A673 (cell line): ENCODE results near the gene PROSER2. TPM values are rescaled to one million over a fixed set of nuclear protein-coding genes. Genes with fewer than 3 reads are reported as not detected.

Experiments
- BruUV-seq: library from RNA; stranded (reverse); fragments of 400-500 nt; replicated peaks from 2 replicates; lab custom pipeline; 2021; lab: Mats Ljungman, UMichigan
- CTCF ChIA-PET: fragments of 300-600 bp; sonication (Branson Sonifier 250); formaldehyde crosslinking; loops from one replicate; lab custom pipeline; 2022; ENCODE audit warnings: antibody characterized with exemption; lab: Charles Lee
- POLR2A ChIA-PET: fragments of 300-600 bp; sonication (Branson Sonifier 250); formaldehyde crosslinking; loops from one replicate; lab custom pipeline; 2022; ENCODE audit warnings: antibody characterized with exemption; ENCODE audit not compliant: low non-redundant PET; lab: Charles Lee
- DNase-seq: peaks from one replicate; pipeline ENCODE4 v3.0.0-alpha.2; 2015; ENCODE audit warnings: low spot score
- H3K27ac ChIP-seq: fragments of 200-600 bp; sonication (generic); 2 replicates; pipeline ENCODE4 v1.5.1; 2016; ENCODE audit warnings: mixed run types, low read depth, mild to moderate bottlenecking, mixed read lengths, antibody characterized with exemption, low read length; ENCODE audit not compliant: poor library complexity, severe bottlenecking
- H3K27me3 ChIP-seq: fragments of 200-600 bp; sonication (generic); replicated peaks from 2 replicates; pipeline ENCODE4 v1.6.1; 2017; ENCODE audit warnings: mixed run types, low read depth, mild to moderate bottlenecking, mixed read lengths, antibody characterized with exemption, low read length; ENCODE audit not compliant: insufficient read depth, poor library complexity
- H3K36me3 ChIP-seq: fragments of 200-600 bp; sonication (generic); 2 replicates; pipeline ENCODE4 v1.6.1; 2016; ENCODE audit warnings: mixed run types, mild to moderate bottlenecking, mixed read lengths, antibody characterized with exemption, low read length; ENCODE audit not compliant: insufficient read depth, poor library complexity, severe bottlenecking
- H3K4me1 ChIP-seq: fragments of 200-600 bp; sonication (generic); 2 replicates; pipeline ENCODE4 v1.6.1; 2017; ENCODE audit warnings: mixed run types, mild to moderate bottlenecking, mixed read lengths, antibody characterized with exemption, low read length; ENCODE audit not compliant: insufficient read depth, poor library complexity, severe bottlenecking
- H3K4me3 ChIP-seq: fragments of 200-600 bp; sonication (generic); 2 replicates; pipeline ENCODE4 v1.5.1; 2016; ENCODE audit warnings: low read depth, mixed run types, mild to moderate bottlenecking, mixed read lengths, low read length; ENCODE audit not compliant: poor library complexity, severe bottlenecking
- H3K9me3 ChIP-seq: fragments of 200-600 bp; sonication (generic); 2 replicates; pipeline ENCODE4 v1.6.1; 2016; ENCODE audit warnings: mixed run types, low read depth, mild to moderate bottlenecking, mixed read lengths, antibody characterized with exemption, low read length; ENCODE audit not compliant: poor library complexity, severe bottlenecking
- EZH2 ChIP-seq: fragments of 200-600 bp; sonication (generic); IDR thresholded peaks from 2 replicates; pipeline ENCODE4 v1.6.1; 2017; ENCODE audit warnings: borderline replicate concordance, low read depth, mild to moderate bottlenecking, mixed read lengths, antibody characterized with exemption, low read length; ENCODE audit not compliant: poor library complexity, severe bottlenecking
- intact Hi-C: fragments of 100-400 bp; cut with micrococcal nuclease; formaldehyde crosslinking; loops from one replicate; pipeline ENCODE4 v1.10.0; 2022; ENCODE audit not compliant: unreplicated experiment
- total RNA-seq: library from RNA; stranded (reverse); gene quantifications from 2 replicates; pipeline ENCODE4 v1.2.3, GENCODE V29; 2021
- TF ChIP-seq, protein P1 (sequence below): fragments of 300-800, 200-600 bp; sonication (generic); conservative IDR thresholded peaks from 2 replicates; pipeline ENCODE4 v1.5.1; 2017; ENCODE audit warnings: low read depth, mild to moderate bottlenecking, antibody characterized with exemption, low read length, moderate library complexity, mixed read lengths

Gene PROSER2
- total RNA-seq, 1 experiment from 2014 or later: 40.4 TPM

DNA sequence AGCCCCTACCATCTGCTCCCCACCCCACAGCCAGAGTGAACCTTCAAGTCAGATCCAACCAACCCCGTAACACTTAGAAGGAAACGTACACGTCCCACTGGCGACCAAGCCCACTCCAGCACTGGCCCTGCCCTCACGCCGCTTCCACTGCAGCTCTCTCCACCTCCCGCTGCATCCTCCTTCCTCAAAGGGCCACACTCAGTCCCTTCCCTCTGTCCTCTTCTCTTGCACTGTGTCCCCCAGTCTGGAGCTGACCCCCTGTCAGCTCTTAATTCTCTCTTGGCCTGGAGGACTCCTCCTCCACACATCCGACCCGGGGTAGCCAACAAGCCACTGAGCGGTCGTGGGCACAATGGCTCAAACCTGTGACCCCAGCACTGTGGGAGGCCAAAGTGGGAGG lies 85.8 kb downstream of the PROSER2 start:
- Histone ChIP-seq H3K4me3 (no peak overlapping the region), H3K9me3 (no peaks in the 10 kb centered on the region), H3K36me3 (no peaks in the 10 kb centered on the region), H3K27ac (no peak overlapping the region), H3K27me3 (no peaks in the 10 kb centered on the region), H3K4me1 (peaks cover 6% of the 10 kb centered on the region)
- intact Hi-C loops: no loop called here
- TF ChIP-seq EZH2: no peak
- TF ChIP-seq, protein P1, sequence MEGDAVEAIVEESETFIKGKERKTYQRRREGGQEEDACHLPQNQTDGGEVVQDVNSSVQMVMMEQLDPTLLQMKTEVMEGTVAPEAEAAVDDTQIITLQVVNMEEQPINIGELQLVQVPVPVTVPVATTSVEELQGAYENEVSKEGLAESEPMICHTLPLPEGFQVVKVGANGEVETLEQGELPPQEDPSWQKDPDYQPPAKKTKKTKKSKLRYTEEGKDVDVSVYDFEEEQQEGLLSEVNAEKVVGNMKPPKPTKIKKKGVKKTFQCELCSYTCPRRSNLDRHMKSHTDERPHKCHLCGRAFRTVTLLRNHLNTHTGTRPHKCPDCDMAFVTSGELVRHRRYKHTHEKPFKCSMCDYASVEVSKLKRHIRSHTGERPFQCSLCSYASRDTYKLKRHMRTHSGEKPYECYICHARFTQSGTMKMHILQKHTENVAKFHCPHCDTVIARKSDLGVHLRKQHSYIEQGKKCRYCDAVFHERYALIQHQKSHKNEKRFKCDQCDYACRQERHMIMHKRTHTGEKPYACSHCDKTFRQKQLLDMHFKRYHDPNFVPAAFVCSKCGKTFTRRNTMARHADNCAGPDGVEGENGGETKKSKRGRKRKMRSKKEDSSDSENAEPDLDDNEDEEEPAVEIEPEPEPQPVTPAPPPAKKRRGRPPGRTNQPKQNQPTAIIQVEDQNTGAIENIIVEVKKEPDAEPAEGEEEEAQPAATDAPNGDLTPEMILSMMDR: no peak
- CTCF ChIA-PET: no interaction called here
- DNase-seq: no peak
- BruUV-seq: no TSS peak
- POLR2A ChIA-PET: no interaction called here

DNA sequence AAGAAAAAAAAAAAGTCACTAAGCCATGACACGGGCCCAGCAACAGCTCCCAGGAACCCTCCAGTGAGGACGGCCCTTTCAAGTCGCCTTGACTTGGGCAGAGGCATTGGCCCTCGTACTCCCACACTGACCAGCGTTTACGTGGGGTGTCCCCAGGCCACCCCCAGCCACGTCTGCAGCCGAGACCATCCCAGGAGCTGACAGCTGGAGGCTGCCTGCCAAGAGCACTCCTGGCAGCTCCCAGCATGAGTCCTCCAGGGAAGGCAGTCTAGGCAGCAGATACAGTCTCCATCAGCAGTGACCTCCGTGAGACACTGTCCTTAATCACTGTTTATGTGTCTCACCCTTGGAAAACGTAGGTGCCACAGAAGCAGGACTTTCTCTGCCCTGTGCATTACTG lies 86.5 kb downstream of the PROSER2 start:
- Histone ChIP-seq H3K27ac (no peak overlapping the region), H3K4me3 (no peak overlapping the region), H3K36me3 (no peaks in the 10 kb centered on the region), H3K9me3 (no peaks in the 10 kb centered on the region), H3K4me1 (peaks cover 6% of the 10 kb centered on the region), H3K27me3 (no peaks in the 10 kb centered on the region)
- ChIA-PET CTCF (no interaction called here), POLR2A (no interaction called here)
- no peak for DNase-seq
- intact Hi-C loops: no loop called here
- BruUV-seq: no TSS peak
- no peak for TF ChIP-seq EZH2
- TF ChIP-seq, protein P1: no peak

DNA sequence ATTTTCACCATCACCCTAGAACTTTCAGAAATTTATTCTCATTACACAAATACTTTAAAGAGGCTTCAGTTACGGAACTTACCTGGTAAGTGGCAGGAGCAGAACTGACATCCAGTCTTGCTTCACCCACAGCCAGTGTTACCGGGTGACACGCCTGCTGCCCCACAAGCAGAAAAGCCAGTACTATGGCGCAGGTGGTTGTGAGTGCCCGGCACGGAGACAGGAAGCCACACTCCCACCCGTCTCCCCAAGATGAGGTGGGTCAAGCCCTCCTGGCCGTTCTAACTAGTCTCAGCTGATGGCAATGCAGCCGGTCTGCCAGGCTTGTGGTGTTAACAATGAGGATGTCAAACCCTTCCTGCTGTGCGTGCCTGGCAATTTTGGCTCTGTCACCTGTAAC lies 86.9 kb downstream of the PROSER2 start:
- intact Hi-C loops: no loop called here
- no peaks in the 10 kb centered on the region for H3K27me3 ChIP-seq
- TF ChIP-seq, protein P1: no peak
- TF ChIP-seq EZH2: no peak
- no peaks in the 10 kb centered on the region for H3K36me3 ChIP-seq
- no TSS peak for BruUV-seq
- POLR2A ChIA-PET: no interaction called here
- H3K4me1 ChIP-seq: peaks cover 6% of the 10 kb centered on the region
- CTCF ChIA-PET: interaction anchor here (0.6 kb wide), 1 partner anchor 150 kb away, joined by 3 read pairs; no protein-coding TSS in a partner anchor
- DNase-seq: no peak
- H3K4me3 ChIP-seq: no peak overlapping the region
- H3K27ac ChIP-seq: no peak overlapping the region
- H3K9me3 ChIP-seq: no peaks in the 10 kb centered on the region
